Progenitor cell of endocrine pancreas (in vitro differentiated cells): ENCODE measurements around the gene PDXDC1. TPM values are rescaled to one million over a fixed set of nuclear protein-coding genes. Genes with fewer than 3 reads are reported as not detected.
"Not testable (repeated sequence)": the region's sequence is repeated elsewhere in the genome, so short reads cannot be mapped to it uniquely, and the experiment has no call there.

Experiments
- DNase-seq: peaks from one replicate; pipeline ENCODE4 v3.0.0; 2021; ENCODE audit warnings: low spot score; ENCODE audit not compliant: unreplicated experiment
- H3K27ac Mint-ChIP-seq: 2 replicates; pipeline ENCODE4 v1.8.0; 2021; ENCODE audit warnings: mild to moderate bottlenecking, moderate library complexity, mixed read lengths
- H3K27me3 Mint-ChIP-seq: 2 replicates; pipeline ENCODE4 v1.8.0; 2021; ENCODE audit warnings: mixed read lengths
- H3K36me3 Mint-ChIP-seq: 2 replicates; pipeline ENCODE4 v1.8.0; 2022; ENCODE audit warnings: mixed read lengths; ENCODE audit not compliant: insufficient read depth
- H3K4me1 Mint-ChIP-seq: 2 replicates; pipeline ENCODE4 v1.8.0; 2021; ENCODE audit warnings: low read depth, mixed read lengths
- H3K4me3 Mint-ChIP-seq: 2 replicates; pipeline ENCODE4 v1.8.0; 2021; ENCODE audit warnings: low read depth, mild to moderate bottlenecking, moderate library complexity, mixed read lengths
- H3K9me3 Mint-ChIP-seq: 2 replicates; pipeline ENCODE4 v1.8.0; 2021; ENCODE audit warnings: low read depth, mixed read lengths
- total RNA-seq: library from RNA; stranded (reverse); gene quantifications from 2 replicates; pipeline ENCODE4 v1.2.1, GENCODE V29; 2021

Gene PDXDC1
- total RNA-seq, 1 donor from 2014 or later, result 124 TPM

DNA sequence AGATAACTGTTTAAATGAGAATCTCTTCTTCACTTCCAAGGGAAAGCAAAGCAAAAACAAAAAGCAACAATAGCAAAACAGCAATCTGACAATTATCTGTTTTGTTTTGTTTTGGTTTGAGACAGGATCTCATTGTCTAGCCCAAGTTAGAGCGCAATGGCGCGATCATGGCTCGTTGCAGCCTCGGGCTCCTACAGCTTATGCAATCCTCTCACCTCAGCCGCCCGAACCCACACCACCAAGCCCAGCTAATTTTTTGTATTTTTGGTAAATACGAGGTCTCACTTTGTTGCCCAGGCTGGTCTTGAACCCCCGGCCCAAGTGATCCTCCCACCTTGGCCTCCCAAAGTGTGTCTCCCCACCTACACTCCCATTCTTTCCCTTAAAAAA, 121.8 kb downstream of the PDXDC1 start:
- H3K4me3 Mint-ChIP-seq, result peak overlapping the region; percentile 1
- not testable (repeated sequence) for H3K9me3 Mint-ChIP-seq, H3K27ac Mint-ChIP-seq, H3K4me1 Mint-ChIP-seq, H3K36me3 Mint-ChIP-seq, DNase-seq, H3K27me3 Mint-ChIP-seq

DNA sequence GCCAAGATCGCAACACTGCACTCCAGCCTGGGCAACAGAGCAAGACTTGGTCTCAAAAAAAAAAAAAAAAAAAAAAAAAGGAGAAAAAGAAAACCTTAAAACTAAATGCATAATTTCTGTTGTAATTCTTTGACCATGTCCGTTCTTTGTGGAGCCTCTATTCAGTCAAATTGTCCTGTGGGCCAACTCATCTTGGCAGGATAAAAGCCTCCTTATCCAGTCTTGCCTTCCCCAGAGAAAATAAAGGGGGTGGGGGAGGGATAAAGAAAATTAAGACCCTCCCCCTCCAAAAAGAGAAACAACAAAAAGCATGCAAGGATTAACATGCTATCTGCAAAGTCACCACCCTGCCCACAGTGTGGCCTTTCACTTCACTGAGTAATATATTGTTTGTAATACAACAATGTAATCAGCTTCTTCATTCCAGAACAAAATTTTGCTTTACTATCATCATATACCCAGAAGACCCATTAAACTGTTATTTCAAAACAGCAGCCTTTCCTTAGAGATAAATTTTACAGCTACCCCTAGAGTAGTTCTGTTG, 124.6 kb downstream of the PDXDC1 start:
- H3K27ac Mint-ChIP-seq, H3K27me3 Mint-ChIP-seq, H3K4me3 Mint-ChIP-seq, H3K36me3 Mint-ChIP-seq, DNase-seq, H3K9me3 Mint-ChIP-seq, H3K4me1 Mint-ChIP-seq: not testable (repeated sequence)

DNA sequence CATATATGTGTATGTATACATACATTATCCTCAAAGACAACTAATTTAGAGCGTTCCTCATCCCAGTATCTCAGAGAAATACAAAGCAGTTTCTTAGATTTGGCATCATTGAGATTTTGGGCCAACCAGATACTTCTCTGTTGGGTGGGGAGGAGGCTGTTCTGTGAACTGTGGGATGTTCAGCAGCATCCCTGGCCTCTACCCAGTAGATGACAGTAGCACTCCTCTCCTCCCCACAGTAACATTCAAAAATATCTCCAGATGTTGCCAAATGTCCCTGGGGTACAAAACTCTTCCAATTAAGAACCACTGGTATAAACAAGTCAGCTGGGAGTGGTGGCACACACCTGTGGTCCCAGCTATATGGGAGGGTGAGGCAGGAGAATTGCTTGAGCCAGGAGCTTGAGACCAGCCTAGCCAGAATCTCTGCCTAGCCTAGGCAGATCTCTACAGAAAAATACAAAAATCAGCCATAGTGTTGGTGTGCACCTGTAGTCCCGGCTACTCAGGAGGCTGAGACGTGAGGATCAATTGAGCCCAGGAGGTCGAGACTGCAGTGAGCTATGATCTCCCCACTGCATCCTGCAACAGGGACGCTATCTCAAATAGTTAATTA, 125.7 kb downstream of the PDXDC1 start:
- H3K36me3 Mint-ChIP-seq, H3K9me3 Mint-ChIP-seq, DNase-seq, H3K27me3 Mint-ChIP-seq, H3K27ac Mint-ChIP-seq, H3K4me1 Mint-ChIP-seq, H3K4me3 Mint-ChIP-seq: not testable (repeated sequence)

DNA sequence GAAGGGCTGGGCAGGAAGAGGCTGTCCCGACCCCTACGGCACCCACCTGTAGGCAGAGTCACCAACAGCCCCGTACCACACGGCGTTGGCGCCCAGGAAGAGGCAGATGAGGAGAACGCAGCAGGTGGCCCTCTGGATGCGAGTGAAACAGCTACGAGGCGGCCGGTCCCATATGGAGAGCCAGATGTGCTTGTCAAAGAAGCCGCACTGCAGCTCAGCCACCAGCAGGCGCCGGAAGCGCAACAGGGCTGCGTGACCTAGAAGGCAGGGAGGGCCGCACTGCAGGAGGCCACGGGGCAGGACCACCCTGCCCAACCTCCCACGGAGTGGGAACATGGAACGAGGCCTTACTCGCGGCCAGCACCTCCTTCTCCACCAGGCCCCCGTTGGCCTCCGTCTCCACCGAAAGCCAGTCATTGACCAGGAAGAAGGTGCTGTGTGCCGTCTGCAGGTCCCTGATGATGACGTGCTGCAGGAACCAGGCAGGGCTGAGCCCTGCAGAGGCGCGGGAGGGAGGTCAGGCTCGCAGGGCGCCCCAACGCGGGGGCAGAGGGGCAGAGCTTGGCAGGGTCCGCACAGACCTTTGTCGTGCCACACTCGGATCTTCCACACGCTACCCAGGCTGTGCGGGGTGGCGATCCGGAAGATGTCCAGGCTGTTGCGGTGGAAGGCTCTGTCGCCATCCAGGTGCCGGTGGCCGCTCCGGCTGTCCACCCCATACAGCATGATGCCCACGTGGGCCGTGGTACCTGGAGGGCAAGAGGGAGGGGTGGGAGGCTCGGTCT, 153.0 kb downstream of the PDXDC1 start:
- DNase-seq, H3K4me3 Mint-ChIP-seq, H3K27ac Mint-ChIP-seq: not testable (repeated sequence)

DNA sequence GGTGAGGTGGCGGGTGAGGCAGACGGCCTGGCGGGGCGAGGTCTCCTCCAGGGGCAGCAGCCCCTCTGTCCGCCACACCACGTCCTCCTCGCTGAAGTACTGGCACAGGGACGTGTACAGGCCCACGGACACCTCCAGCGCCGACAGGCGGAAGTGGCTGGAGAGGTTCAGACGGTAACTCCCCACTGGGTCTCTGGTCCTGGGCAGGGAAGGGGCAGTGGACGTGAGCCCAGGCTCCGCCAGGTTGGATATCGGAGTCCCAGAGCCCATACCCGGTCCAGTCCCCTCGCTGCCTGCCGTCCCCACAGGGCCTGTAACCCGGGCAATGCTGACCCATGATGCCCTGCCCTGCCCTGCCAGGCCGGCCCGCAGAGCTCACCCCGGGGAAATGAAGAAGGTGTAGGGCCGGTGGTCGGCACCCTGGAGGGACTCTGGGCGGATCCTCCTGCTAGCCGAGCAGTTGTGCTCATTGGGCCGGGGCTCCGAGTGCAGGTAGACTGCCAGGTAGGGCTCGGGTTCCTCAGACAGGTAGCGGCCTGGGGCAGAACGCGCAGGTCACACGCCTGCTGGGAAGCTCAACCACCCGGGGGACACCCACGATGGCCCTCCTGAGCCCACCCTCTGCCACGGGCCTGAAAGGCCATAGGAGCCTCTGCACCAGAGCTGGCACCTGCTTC, 155.6 kb downstream of the PDXDC1 start:
- H3K4me1 Mint-ChIP-seq, DNase-seq, H3K27ac Mint-ChIP-seq, H3K36me3 Mint-ChIP-seq, H3K4me3 Mint-ChIP-seq, H3K9me3 Mint-ChIP-seq, H3K27me3 Mint-ChIP-seq: not testable (repeated sequence)

More for the DNA sequence above, 153.0 kb downstream of the PDXDC1 start:
- H3K27me3 Mint-ChIP-seq, H3K9me3 Mint-ChIP-seq, H3K36me3 Mint-ChIP-seq, H3K4me1 Mint-ChIP-seq: not testable (repeated sequence)

DNA sequence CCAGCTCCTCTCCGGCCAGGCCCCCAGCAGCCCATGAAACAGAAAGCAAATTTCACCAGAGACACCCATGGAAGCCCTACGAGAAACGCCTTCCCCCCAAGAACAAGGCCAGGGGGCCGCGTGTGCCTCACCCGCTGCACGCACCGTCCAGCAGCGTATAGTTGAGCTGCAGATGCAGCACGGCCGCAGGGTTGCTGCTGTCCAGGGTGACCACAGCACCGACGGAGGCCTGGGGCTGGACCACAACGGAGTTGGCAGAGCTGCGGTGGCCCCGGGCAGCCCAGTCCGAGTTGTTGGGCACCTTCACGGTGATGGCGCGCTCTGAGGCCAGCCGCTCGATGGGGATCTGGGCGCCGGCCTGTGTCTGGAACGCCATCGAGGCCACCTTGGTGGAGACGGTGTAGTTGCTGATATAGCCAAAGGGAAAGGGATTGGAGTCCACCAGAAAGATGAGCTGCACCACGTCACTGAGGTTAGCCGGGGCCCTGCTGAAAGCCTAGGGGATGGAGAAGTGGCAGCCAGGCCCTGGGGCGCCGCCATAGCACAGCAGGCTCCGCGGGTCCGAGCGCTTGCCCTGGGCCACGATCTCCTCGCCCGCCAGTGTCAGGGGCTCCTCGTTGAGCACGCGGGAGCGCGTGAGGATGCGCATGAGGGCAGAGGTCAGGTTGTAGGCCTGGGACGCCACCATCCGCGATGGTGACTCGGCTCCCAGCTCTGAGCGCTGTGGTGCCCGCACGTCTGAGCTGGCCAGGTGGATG, 156.3 kb downstream of the PDXDC1 start:
- H3K4me3 Mint-ChIP-seq, DNase-seq: not testable (repeated sequence)

DNA sequence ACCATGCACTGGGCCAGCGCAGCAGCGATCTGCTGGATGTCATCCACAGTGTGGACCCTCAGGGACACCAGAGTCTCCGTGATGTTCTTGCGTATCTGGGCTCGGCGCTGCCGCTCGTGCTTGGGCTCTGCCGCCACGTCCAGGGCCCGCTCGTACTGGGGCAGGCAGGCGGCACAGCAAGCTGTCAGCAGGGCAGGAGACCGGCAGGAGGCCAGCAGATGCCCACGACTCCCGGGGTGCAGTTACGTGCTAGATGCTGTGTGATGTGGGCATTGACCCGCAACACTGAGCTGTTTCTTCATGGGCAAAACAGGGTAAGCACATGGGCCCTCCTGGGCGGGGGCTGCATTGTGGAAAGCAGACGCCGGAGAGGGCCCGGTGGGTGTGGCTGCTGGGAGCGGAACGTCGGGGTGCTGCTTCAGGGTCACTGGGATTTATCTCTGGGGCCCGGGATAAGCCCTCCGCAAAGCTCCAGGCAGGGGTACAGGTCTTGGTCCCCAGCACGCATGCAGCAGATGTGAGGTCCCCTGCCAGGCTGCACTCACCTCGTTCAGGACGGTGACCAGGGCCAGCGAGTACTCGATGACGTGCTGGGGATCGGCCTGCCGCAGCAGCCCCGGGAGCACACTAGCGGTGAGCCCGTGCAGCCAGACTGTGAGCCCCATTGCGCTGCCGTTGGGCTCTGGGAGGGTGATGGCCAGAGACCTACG, 158.0 kb downstream of the PDXDC1 start:
- H3K4me3 Mint-ChIP-seq, H3K4me1 Mint-ChIP-seq, DNase-seq, H3K27me3 Mint-ChIP-seq, H3K36me3 Mint-ChIP-seq, H3K27ac Mint-ChIP-seq, H3K9me3 Mint-ChIP-seq: not testable (repeated sequence)

More for the DNA sequence above, 156.3 kb downstream of the PDXDC1 start:
- H3K4me1 Mint-ChIP-seq, H3K9me3 Mint-ChIP-seq, H3K27ac Mint-ChIP-seq, H3K27me3 Mint-ChIP-seq, H3K36me3 Mint-ChIP-seq: not testable (repeated sequence)

DNA sequence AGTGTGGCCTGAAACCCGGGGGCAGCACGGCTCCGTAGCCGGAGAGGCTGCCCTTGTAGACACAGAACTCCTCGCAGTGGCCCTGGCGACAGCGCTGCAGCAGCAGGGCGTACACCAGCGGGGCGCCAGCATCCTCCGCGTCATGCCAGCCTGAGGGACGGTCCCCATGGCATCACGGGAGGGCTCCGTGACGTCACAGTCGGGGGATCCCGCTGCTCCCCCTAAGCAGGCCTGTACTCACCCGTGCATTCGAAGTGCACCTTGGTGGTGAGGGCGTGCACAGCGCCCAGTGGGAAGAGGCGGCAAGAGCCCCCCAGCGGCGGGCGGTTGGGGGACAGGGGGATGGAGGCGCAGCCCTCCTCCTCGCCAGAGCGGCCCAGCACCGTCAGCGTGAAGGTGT, 158.7 kb downstream of the PDXDC1 start:
- not testable (repeated sequence) for H3K4me3 Mint-ChIP-seq, H3K4me1 Mint-ChIP-seq, H3K27ac Mint-ChIP-seq, H3K9me3 Mint-ChIP-seq, H3K27me3 Mint-ChIP-seq, H3K36me3 Mint-ChIP-seq, DNase-seq

DNA sequence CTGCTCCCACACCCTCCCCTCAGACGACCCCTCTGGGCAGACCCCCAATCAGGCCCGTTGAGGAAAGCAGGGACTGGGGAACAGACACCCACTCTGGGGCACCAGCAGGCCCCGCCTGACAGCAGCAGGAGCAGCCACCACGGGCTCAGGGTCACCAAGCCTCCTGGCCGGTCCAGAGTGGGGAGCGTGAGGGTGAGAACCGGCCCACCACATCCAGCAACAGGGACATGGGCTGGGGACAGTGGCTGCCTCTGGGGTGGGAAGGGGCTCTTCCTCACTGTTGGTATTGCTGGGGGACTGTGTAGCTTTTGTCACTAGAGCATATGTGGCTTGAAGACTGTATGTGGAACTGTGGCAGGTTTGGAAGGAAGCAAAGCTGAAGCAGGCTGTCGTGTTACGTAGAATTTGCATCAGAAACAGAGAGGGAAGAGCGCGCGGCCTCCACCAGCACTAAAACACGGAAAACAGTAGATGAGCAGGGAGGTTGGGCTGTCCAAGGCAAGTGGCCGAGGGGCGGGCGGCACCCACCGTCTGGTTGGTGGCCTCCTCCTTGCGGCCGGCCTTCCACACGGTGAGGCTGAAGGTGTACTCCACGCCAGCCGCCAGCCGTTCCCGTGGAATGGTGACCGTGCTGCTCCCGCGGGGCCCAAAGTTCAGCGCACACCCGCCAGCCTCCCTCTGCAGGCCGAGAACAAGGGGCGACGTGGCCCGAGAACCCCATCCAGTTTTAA, 160.1 kb downstream of the PDXDC1 start:
- H3K4me3 Mint-ChIP-seq, H3K27me3 Mint-ChIP-seq, H3K27ac Mint-ChIP-seq, H3K9me3 Mint-ChIP-seq, H3K4me1 Mint-ChIP-seq, H3K36me3 Mint-ChIP-seq, DNase-seq: not testable (repeated sequence)

DNA sequence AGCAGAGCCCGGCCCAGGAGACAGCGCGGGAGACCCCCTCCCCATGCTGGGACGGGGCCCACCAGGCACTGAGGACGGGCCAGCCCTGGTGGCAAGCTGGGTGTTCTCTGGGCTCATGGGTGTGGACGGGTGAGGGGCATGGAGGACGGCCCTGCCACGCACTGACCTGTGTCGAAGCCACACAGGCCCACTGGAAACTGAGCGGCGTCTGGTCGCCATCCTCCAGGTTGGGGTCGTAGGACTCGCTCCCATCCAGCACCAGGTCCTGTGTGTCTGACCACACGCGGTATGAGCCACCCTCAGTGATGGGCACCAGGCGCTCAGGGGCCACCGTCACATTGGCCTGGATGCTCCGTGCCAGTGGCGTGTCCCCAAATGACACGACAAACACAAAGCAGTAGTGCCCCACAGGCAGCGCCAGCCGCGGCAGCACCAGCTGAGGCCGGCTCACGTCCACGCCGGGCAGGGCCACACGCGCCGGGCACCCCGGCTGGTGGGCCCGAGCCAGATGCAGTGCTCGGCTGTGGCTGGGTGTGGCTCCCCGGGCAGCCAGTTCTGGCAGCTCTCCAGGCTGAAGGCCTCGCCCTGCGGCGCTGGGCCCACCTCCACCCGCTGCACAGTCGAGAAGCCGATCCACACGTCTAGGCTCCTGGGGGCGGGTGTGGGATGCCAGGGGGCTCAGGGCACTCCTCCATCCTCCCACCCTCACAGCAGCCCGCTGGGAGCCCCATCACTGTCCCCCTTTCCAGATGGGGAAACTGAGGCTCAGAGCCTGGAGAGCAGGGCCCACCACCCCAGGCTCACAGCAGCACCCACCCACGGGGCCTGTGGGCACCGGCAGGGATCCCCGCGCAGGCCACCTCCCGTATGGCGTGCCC, 160.9 kb downstream of the PDXDC1 start:
- not testable (repeated sequence) for H3K27me3 Mint-ChIP-seq, H3K36me3 Mint-ChIP-seq, H3K27ac Mint-ChIP-seq, H3K4me3 Mint-ChIP-seq, H3K9me3 Mint-ChIP-seq, H3K4me1 Mint-ChIP-seq, DNase-seq

DNA sequence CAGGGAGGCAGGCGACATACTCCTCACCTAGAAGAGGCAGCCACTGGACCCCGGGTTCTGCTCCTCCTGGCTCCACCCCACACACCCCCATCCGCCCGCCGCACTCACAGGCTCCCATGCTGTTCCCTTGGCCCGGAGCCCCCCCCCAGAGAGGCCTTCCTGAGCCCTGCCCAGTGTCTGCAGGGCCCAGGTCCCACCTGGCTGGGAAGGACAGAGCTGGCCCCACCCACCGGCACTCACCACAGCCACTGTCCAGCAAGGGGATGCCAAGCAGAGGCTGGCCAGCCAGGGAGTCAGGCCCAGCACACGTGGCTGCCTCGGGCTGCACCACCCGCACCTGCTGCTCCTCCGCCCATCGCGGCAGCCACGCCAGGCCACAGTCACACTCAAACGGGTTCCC, 162.7 kb downstream of the PDXDC1 start:
- not testable (repeated sequence) for H3K4me1 Mint-ChIP-seq, H3K27me3 Mint-ChIP-seq, DNase-seq, H3K9me3 Mint-ChIP-seq, H3K27ac Mint-ChIP-seq, H3K4me3 Mint-ChIP-seq, H3K36me3 Mint-ChIP-seq
